Measurements from ENCODE around the gene PIK3C2G. TPM values are rescaled to one million over a fixed set of nuclear protein-coding genes. Genes with fewer than 3 reads are reported as not detected.

Gene PIK3C2G
- polyA plus RNA-seq, 1 of the 3 experiments (the other 2 are of a cell fraction), result 0.02 TPM

- no peaks in the 10 kb centered on the region for H3K27me3 ChIP-seq (ENCODE audit: insufficient read depth)
- no peak overlapping the region for H3K4me2 ChIP-seq
- no peak overlapping the region for H2AFZ ChIP-seq (ENCODE audit: low read depth)
- TF ChIP-seq SIN3A (IDR thresholded peaks at IDR 0.05; ENCODE audit: borderline replicate concordance, low read depth, low read length), result no peak
- no peak for TF ChIP-seq MEF2A (IDR thresholded peaks at IDR 0.05; ENCODE audit: borderline replicate concordance, low read depth)
- no peak for TF ChIP-seq USF2 (IDR thresholded peaks at IDR 0.05; ENCODE audit: borderline replicate concordance, low read depth, low read length)
- no peak for TF ChIP-seq IRF3 (IDR thresholded peaks at IDR 0.05; ENCODE audit: low read depth, low read length)
- no peak for TF ChIP-seq POLR2AphosphoS5 (IDR thresholded peaks at IDR 0.05; ENCODE audit: low read depth, low read length)
- TF ChIP-seq NRF1 (IDR thresholded peaks at IDR 0.05; ENCODE audit: low read depth, low read length), result no peak
- DNase-seq, result no peak
- H3K9me2 ChIP-seq, result no peaks in the 10 kb centered on the region
- 38% methylated on average over 2 of the region's 2 CpGs for WGBS (ENCODE audit: low lambda C conversion rate)
- CTCF ChIA-PET, result no interaction called here
- no peak overlapping the region for H3K4me3 ChIP-seq (ENCODE audit: low read depth in 2 of 2, low read length in 1 of 2)
- no peaks in the 10 kb centered on the region for H3K4me1 ChIP-seq (ENCODE audit: control insufficient read depth in 1 of 2, insufficient read depth in 2 of 2, low read depth in 1 of 2, low read length in 1 of 2)
- peaks cover 11% of the 10 kb centered on the region; the same call in 1 of the 2 replicates for H3K9me3 ChIP-seq
- no peaks in the 10 kb centered on the region for H4K20me1 ChIP-seq (ENCODE audit: insufficient read depth)
- H3K9ac ChIP-seq, result no peak overlapping the region
- H3K79me2 ChIP-seq (ENCODE audit: insufficient read depth), result no peaks in the 10 kb centered on the region
- H3K27ac ChIP-seq (ENCODE audit: low read depth in 2 of 2, low read length in 1 of 2), result no peak overlapping the region
- no peaks in the 10 kb centered on the region for H3F3A ChIP-seq (replicated peaks; ENCODE audit: insufficient read depth)
- H3K36me3 ChIP-seq (replicated peaks in 1 of 2; ENCODE audit: control insufficient read depth in 1 of 2, insufficient read depth in 2 of 2, low read length in 1 of 2), result no peaks in the 10 kb centered on the region
- POLR2A ChIA-PET, result no interaction called here
These were observed 368.1 kb downstream of the PIK3C2G start for GRCh38 chr12:18629445-18629844.

GRCh38 chr12:18629916-18630315 lies 368.6 kb downstream of the PIK3C2G start:
- Histone ChIP-seq H3K4me3 (ENCODE audit: low read depth in 2 of 2, low read length in 1 of 2) (no peak overlapping the region), H3K9me3 (peaks cover 11% of the 10 kb centered on the region; the same call in 1 of the 2 replicates), H3K4me1 (ENCODE audit: control insufficient read depth in 1 of 2, insufficient read depth in 2 of 2, low read depth in 1 of 2, low read length in 1 of 2) (no peaks in the 10 kb centered on the region), H2AFZ (ENCODE audit: low read depth) (no peak overlapping the region), H3K27me3 (ENCODE audit: insufficient read depth) (no peaks in the 10 kb centered on the region), H3K27ac (ENCODE audit: low read depth in 2 of 2, low read length in 1 of 2) (no peak overlapping the region), H3K36me3 (replicated peaks in 1 of 2; ENCODE audit: control insufficient read depth in 1 of 2, insufficient read depth in 2 of 2, low read length in 1 of 2) (no peaks in the 10 kb centered on the region), H4K20me1 (ENCODE audit: insufficient read depth) (no peaks in the 10 kb centered on the region), H3K9ac (no peak overlapping the region), H3K4me2 (no peak overlapping the region), H3K9me2 (no peaks in the 10 kb centered on the region), H3K79me2 (ENCODE audit: insufficient read depth) (no peaks in the 10 kb centered on the region), H3F3A (replicated peaks; ENCODE audit: insufficient read depth) (no peaks in the 10 kb centered on the region)
- no peak for TF ChIP-seq SMC3 (IDR thresholded peaks at IDR 0.05; ENCODE audit: low read depth, low read length)
- no peak for TF ChIP-seq YY1 (IDR thresholded peaks at IDR 0.05; ENCODE audit: low read depth)
- TF ChIP-seq POLR2AphosphoS5 (IDR thresholded peaks at IDR 0.05; ENCODE audit: low read depth, low read length), result no peak
- TF ChIP-seq CHD2 (IDR thresholded peaks at IDR 0.05; ENCODE audit: low read length, partially characterized antibody), result no peak
- TF ChIP-seq RAD21 (IDR thresholded peaks at IDR 0.05; ENCODE audit: low read length), result no peak
- TF ChIP-seq ELF1 (IDR thresholded peaks at IDR 0.05), result no peak
- 59% methylated on average over 1 of the region's 1 CpG for WGBS (ENCODE audit: low lambda C conversion rate)
- DNase-seq, result no peak
- CTCF ChIA-PET, result no interaction called here
- POLR2A ChIA-PET, result no interaction called here

- no peak overlapping the region for H3K4me3 ChIP-seq (ENCODE audit: low read depth in 2 of 2, low read length in 1 of 2)
- H3K9ac ChIP-seq, result no peak overlapping the region
- 41% methylated on average over 5 of the region's 5 CpGs for WGBS (ENCODE audit: low lambda C conversion rate)
- H2AFZ ChIP-seq (ENCODE audit: low read depth), result no peak overlapping the region
- H3K79me2 ChIP-seq (ENCODE audit: insufficient read depth), result no peaks in the 10 kb centered on the region
- ChIA-PET CTCF (no interaction called here), POLR2A (no interaction called here)
- no peak for TF ChIP-seq RXRA (IDR thresholded peaks at IDR 0.05; ENCODE audit: borderline replicate concordance, low read depth)
- TF ChIP-seq YY1 (IDR thresholded peaks at IDR 0.05; ENCODE audit: low read depth), result no peak
- no peaks in the 10 kb centered on the region for H3F3A ChIP-seq (replicated peaks; ENCODE audit: insufficient read depth)
- no peaks in the 10 kb centered on the region for H3K4me1 ChIP-seq (ENCODE audit: control insufficient read depth in 1 of 2, insufficient read depth in 2 of 2, low read depth in 1 of 2, low read length in 1 of 2)
- no peaks in the 10 kb centered on the region for H3K36me3 ChIP-seq (replicated peaks in 1 of 2; ENCODE audit: control insufficient read depth in 1 of 2, insufficient read depth in 2 of 2, low read length in 1 of 2)
- DNase-seq, result no peak
- H3K9me2 ChIP-seq, result no peaks in the 10 kb centered on the region
- no peaks in the 10 kb centered on the region for H4K20me1 ChIP-seq (ENCODE audit: insufficient read depth)
- H3K4me2 ChIP-seq, result no peak overlapping the region
- H3K9me3 ChIP-seq, result peaks cover 7% of the 10 kb centered on the region; the same call in 1 of the 2 replicates
- no peaks in the 10 kb centered on the region for H3K27me3 ChIP-seq (ENCODE audit: insufficient read depth)
- no peak overlapping the region for H3K27ac ChIP-seq (ENCODE audit: low read depth in 2 of 2, low read length in 1 of 2)
These were observed 370.0 kb downstream of the PIK3C2G start for GRCh38 chr12:18631339-18631738.

Data from SK-N-SH (cell line).